OCI-LY7 (cell line): ENCODE data around the gene TSPAN1. TPM values are rescaled to one million over a fixed set of nuclear protein-coding genes. Genes with fewer than 3 reads are reported as not detected.

Experiments used
- BruUV-seq: library from RNA; stranded (reverse); fragments of 400-500 nt; replicated peaks from 2 replicates; lab custom pipeline; 2021; lab: Mats Ljungman, UMichigan
- CTCF ChIA-PET: fragments of 300-600 bp; sonication (Branson Sonifier 250); formaldehyde crosslinking; loops from one replicate; lab custom pipeline; 2022; ENCODE audit warnings: antibody characterized with exemption; ENCODE audit not compliant: unreplicated experiment; lab: Charles Lee
- POLR2A ChIA-PET: fragments of 300-600 bp; sonication (Branson Sonifier 250); formaldehyde crosslinking; loops from one replicate; lab custom pipeline; 2022; ENCODE audit warnings: antibody characterized with exemption; lab: Charles Lee
- DNase-seq: peaks from one replicate; pipeline ENCODE4 v3.0.0-alpha.2; 2015; ENCODE audit warnings: low spot score
- H2AFZ ChIP-seq: fragments of 200-600 bp; sonication (generic), shearing (Covaris generic); 2 replicates; pipeline ENCODE4 v1.6.1; 2014; ENCODE audit warnings: mild to moderate bottlenecking, antibody characterized with exemption, low read length, moderate library complexity
- H3K27ac ChIP-seq: fragments of 200-600 bp; sonication (generic); 2 replicates; pipeline ENCODE4 v1.5.1; 2014; ENCODE audit warnings: mixed run types, low read depth, mild to moderate bottlenecking, moderate library complexity, low read length, inconsistent platforms; ENCODE audit not compliant: poor library complexity, severe bottlenecking
- H3K36me3 ChIP-seq: fragments of 200-600 bp; sonication (generic); 2 replicates; pipeline ENCODE4 v1.6.1; 2014; ENCODE audit warnings: mild to moderate bottlenecking, antibody characterized with exemption, low read length, moderate library complexity, mixed read lengths; ENCODE audit not compliant: insufficient read depth
- H3K4me1 ChIP-seq: fragments of 200-600 bp; sonication (generic); 2 replicates; pipeline ENCODE4 v1.5.1; 2014; ENCODE audit warnings: mild to moderate bottlenecking, low read length; ENCODE audit not compliant: insufficient read depth, poor library complexity, severe bottlenecking
- H3K4me2 ChIP-seq: fragments of 200-600 bp; sonication (generic); 2 replicates; pipeline ENCODE4 v1.6.1; 2014; ENCODE audit warnings: mild to moderate bottlenecking, low read length
- H3K4me3 ChIP-seq: fragments of 200-600 bp; sonication (generic); 2 replicates; pipeline ENCODE4 v1.5.1; 2014; ENCODE audit warnings: mild to moderate bottlenecking, low read depth, low read length; ENCODE audit not compliant: poor library complexity, severe bottlenecking
- H3K79me2 ChIP-seq: fragments of 200-600 bp; sonication (generic); 2 replicates; pipeline ENCODE4 v1.6.1; 2016; ENCODE audit warnings: low read depth, mild to moderate bottlenecking, low read length, moderate library complexity, mixed read lengths; ENCODE audit not compliant: insufficient read depth
- H3K9me2 ChIP-seq: fragments of 200-600 bp; sonication (generic); 2 replicates; pipeline ENCODE4 v1.6.1; 2016; ENCODE audit warnings: mild to moderate bottlenecking, low read length, mixed read lengths; ENCODE audit not compliant: insufficient read depth
- H3K9me3 ChIP-seq: fragments of 200-600 bp; sonication (generic); 2 replicates; pipeline ENCODE4 v1.6.1; 2014; ENCODE audit warnings: mild to moderate bottlenecking, mixed run types, low read length, mixed read lengths
- H4K20me1 ChIP-seq: fragments of 200-600 bp; sonication (generic); 2 replicates; pipeline ENCODE4 v1.6.1; 2014; ENCODE audit warnings: mild to moderate bottlenecking, antibody characterized with exemption, low read length, moderate library complexity, mixed read lengths; ENCODE audit not compliant: insufficient read depth
- CTCF ChIP-seq: fragments of 200-600 bp; sonication (generic); conservative IDR thresholded peaks from 2 replicates; pipeline ENCODE4 v1.5.1; 2014; ENCODE audit warnings: mild to moderate bottlenecking, antibody characterized with exemption, low read length, moderate library complexity, mixed read lengths
- EZH2phosphoT487 ChIP-seq: fragments of 200-600 bp; sonication (generic); IDR thresholded peaks from 2 replicates; pipeline ENCODE4 v1.6.1; 2018; ENCODE audit warnings: low read depth, borderline replicate concordance, mild to moderate bottlenecking, mixed run types, antibody characterized with exemption, low read length, moderate library complexity, mixed read lengths
- intact Hi-C: fragments of 100-400 bp; cut with micrococcal nuclease; formaldehyde crosslinking; loops from one replicate; pipeline ENCODE4 v1.10.0; 2022; ENCODE audit not compliant: unreplicated experiment
- total RNA-seq, 2 experiments: library from RNA; depleted of rRNA in 1 of 2; stranded (reverse); fragments of >200 nt in 1 of 2; shearing (Covaris generic) in 1 of 2; gene quantifications; 2 replicates each; pipeline ENCODE4 v1.2.3, GENCODE V29; 2014 to 2022

TSPAN1 gene
- total RNA-seq, 2 experiments from 2014 or later = not detected

- Histone ChIP-seq H2AFZ (no peak overlapping the region), H3K4me1 (peaks cover 26% of the 10 kb centered on the region), H3K9me2 (no peaks in the 10 kb centered on the region), H3K36me3 (no peaks in the 10 kb centered on the region), H3K79me2 (peaks cover 52% of the 10 kb centered on the region), H3K9me3 (no peaks in the 10 kb centered on the region), H3K4me3 (peak overlapping the region; percentile 95), H4K20me1 (no peaks in the 10 kb centered on the region), H3K27ac (peak overlapping the region; percentile 19), H3K4me2 (peak overlapping the region; percentile 65)
- intact Hi-C loops = loop anchor here (1.0 kb wide), 1 partner anchor 87 kb away; no protein-coding TSS in a partner anchor
- TSS peak; percentile 61 for BruUV-seq
- POLR2A ChIA-PET = interaction anchor here (0.7 to 2.5 kb wide), 9 partner anchors 7 to 608 kb away, joined by 3 to 7 read pairs (median 4); no protein-coding TSS in a partner anchor
- CTCF ChIA-PET = no interaction called here
- peak; percentile 39 for DNase-seq
- TF ChIP-seq CTCF (peak; percentile 67), EZH2phosphoT487 (no peak)
Measured at GRCh38 chr1:46130121-46130520, 44.8 kb upstream of the TSPAN1 start.

GRCh38 chr1:46130606-46131005, 44.3 kb upstream of the TSPAN1 start:
- ChIA-PET CTCF (no interaction called here), POLR2A (interaction anchor here (0.6 to 2.5 kb wide), 11 partner anchors 7 to 608 kb away, joined by 3 to 7 read pairs (median 4); no protein-coding TSS in a partner anchor)
- no peaks in the 10 kb centered on the region for H3K36me3 ChIP-seq
- H3K4me2 ChIP-seq = peak overlapping the region; percentile 65
- peaks cover 26% of the 10 kb centered on the region for H3K4me1 ChIP-seq
- BruUV-seq = no TSS peak
- no peak for TF ChIP-seq CTCF
- no peak for TF ChIP-seq EZH2phosphoT487
- peak overlapping the region; percentile 95 for H3K4me3 ChIP-seq
- no peaks in the 10 kb centered on the region for H4K20me1 ChIP-seq
- H3K9me2 ChIP-seq = no peaks in the 10 kb centered on the region
- H3K9me3 ChIP-seq = no peaks in the 10 kb centered on the region
- no peak for DNase-seq
- peaks cover 52% of the 10 kb centered on the region for H3K79me2 ChIP-seq
- intact Hi-C loops = loop anchor here (1.0 kb wide), 1 partner anchor 87 kb away; no protein-coding TSS in a partner anchor
- peak overlapping the region; percentile 19 for H3K27ac ChIP-seq
- peak overlapping the region; percentile 30; the same call in 1 of the 2 replicates for H2AFZ ChIP-seq

GRCh38 chr1:46131093-46131492, 43.8 kb upstream of the TSPAN1 start:
- H3K79me2 ChIP-seq = peaks cover 52% of the 10 kb centered on the region
- H2AFZ ChIP-seq = peak overlapping the region; percentile 30; the same call in 1 of the 2 replicates
- peak overlapping the region; percentile 19 for H3K27ac ChIP-seq
- peak overlapping the region; percentile 95 for H3K4me3 ChIP-seq
- BruUV-seq = no TSS peak
- H3K9me3 ChIP-seq = no peaks in the 10 kb centered on the region
- no peaks in the 10 kb centered on the region for H3K9me2 ChIP-seq
- H3K4me2 ChIP-seq = peak overlapping the region; percentile 65
- no peaks in the 10 kb centered on the region for H4K20me1 ChIP-seq
- TF ChIP-seq EZH2phosphoT487 (no peak), CTCF (no peak)
- ChIA-PET CTCF (no interaction called here), POLR2A (interaction anchor here (0.6 to 2.5 kb wide), 10 partner anchors 8 to 486 kb away, joined by 3 to 7 read pairs (median 4); no protein-coding TSS in a partner anchor)
- no peaks in the 10 kb centered on the region for H3K36me3 ChIP-seq
- H3K4me1 ChIP-seq = peaks cover 26% of the 10 kb centered on the region
- DNase-seq = no peak
- intact Hi-C loops = no loop called here
